CD4-positive, alpha-beta T cell treated with Interleukin-6 at 100 ng/mL for 8 hours (primary cell): Measurements from ENCODE around the gene ISLR.

Source experiments
- DNase-seq: peaks from one replicate; pipeline ENCODE4 v3.0.0-alpha.2; 2020; ENCODE audit warnings: mixed read lengths, low spot score

Gene ISLR

GRCh38 chr15:74194572-74195559 is 21.4 kb downstream of the ISLR start:
- no peak for DNase-seq

- no peak for DNase-seq
Observed at GRCh38 chr15:74196175-74196574, 22.7 kb downstream of the ISLR start.

- no peak for DNase-seq
Observed at GRCh38 chr15:74197176-74197965, 23.9 kb downstream of the ISLR start.

- DNase-seq, result no peak
Observed at GRCh38 chr15:74199297-74199652, 25.8 kb downstream of the ISLR start.

- no peak for DNase-seq
Observed at GRCh38 chr15:74200412-74200815, 26.9 kb downstream of the ISLR start.

GRCh38 chr15:74200871-74201419 is 27.4 kb downstream of the ISLR start:
- no peak for DNase-seq

- DNase-seq, result no peak
Observed at GRCh38 chr15:74201710-74202420, 28.4 kb downstream of the ISLR start.

GRCh38 chr15:74202452-74203401 is 29.2 kb downstream of the ISLR start, which contains the start of gene STRA6:
STRA6 (minus strand) TSS chr15:74202787; CDS start chr15:74202267, 520 bp downstream.
- DNase-seq, result no peak

- no peak for DNase-seq
Observed at GRCh38 chr15:74203914-74204431, 30.5 kb downstream of the ISLR start.

- no peak for DNase-seq
Observed at GRCh38 chr15:74205582-74205947, 32.1 kb downstream of the ISLR start.

GRCh38 chr15:74206801-74207281 is 33.3 kb downstream of the ISLR start:
- DNase-seq, result no peak

- DNase-seq, result no peak
Observed at GRCh38 chr15:74207652-74208440, 34.3 kb downstream of the ISLR start.

GRCh38 chr15:74208496-74208895 is 35.0 kb downstream of the ISLR start:
- DNase-seq, result no peak

GRCh38 chr15:74208901-74209559 is 35.5 kb downstream of the ISLR start:
- no peak for DNase-seq

- no peak for DNase-seq
Observed at GRCh38 chr15:74209560-74209958, 36.0 kb downstream of the ISLR start.

- no peak for DNase-seq
Observed at GRCh38 chr15:74209997-74210671, 36.6 kb downstream of the ISLR start.

GRCh38 chr15:74210729-74211128 is 37.2 kb downstream of the ISLR start:
- DNase-seq, result no peak

GRCh38 chr15:74211656-74212055 is 38.1 kb downstream of the ISLR start:
- no peak for DNase-seq
